ENCODE data around the gene ICE2.
A peak's percentile ranks its signal among the peaks of the same experiment; 100 is the strongest.

Gene ICE2

DNA sequence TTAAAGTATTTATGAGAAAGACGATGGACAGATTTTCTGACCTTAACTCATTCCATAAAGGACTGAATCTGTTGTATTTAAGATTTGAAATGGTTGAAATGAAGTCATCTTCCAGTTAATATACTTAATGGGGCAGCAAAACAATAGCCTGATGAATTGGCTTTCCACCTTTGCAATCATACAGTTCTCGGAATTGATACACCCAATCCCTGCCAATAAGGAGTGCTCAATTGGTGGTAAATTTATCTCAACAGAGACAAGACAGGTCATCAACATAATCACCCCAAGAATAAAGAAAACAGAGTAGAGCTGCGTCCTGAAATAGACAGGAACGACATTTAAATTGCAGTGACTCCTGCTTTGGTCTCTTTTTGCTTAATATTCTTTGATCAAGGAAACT is 92.3 kb downstream of the ICE2 start:
- DNase-seq, result no peak

GRCh38 chr15:60385620-60386552 is 93.1 kb downstream of the ICE2 start:
- DNase-seq, result no peak

GRCh38 chr15:60384526-60385126 is 94.3 kb downstream of the ICE2 start:
- DNase-seq, result no peak

GRCh38 chr15:60384053-60384452 is 94.9 kb downstream of the ICE2 start:
- no peak for DNase-seq

DNA sequence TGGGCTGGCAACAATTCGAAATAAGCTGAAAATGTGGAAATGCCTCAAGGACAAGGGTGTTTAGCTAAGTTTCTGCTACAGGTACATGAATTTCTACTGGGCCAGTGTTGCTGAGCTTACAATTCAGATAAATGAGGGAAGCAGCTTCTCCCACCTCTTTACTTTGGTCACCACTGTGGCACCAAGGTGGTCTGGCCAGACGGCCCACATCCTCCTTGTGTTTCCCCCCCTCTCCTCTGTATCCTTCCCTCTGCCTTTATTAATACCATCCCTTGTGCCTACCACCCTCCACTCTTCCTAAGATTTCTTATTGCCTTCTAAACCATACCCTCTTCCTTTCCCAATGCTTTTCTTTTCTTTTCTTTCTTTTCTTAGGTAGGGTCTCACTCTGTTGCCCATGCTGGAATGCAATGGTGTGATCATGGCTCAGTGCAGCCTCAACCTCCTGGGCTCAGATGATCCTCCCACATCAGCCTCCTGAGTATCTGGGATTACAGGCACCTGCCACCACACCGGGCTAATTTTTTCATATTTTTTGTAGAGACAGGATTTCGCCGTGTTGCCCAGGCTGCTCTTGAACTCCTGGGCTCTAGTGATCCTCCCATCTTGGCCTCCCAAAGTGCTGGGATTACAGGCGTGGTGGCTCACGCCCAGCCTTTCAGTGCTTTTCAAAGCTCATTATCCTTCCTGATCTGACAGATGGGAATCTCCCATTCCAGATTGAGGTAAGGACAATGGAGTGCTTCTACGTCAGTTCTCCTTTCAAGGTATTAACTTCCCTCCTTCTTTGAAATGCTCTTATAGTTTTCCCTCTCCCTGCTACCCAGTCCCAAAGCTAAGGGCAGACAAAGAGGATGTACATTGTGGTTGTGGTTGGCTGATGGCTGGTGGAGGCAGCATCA is 95.9 kb downstream of the ICE2 start:
- no peak for DNase-seq

DNA sequence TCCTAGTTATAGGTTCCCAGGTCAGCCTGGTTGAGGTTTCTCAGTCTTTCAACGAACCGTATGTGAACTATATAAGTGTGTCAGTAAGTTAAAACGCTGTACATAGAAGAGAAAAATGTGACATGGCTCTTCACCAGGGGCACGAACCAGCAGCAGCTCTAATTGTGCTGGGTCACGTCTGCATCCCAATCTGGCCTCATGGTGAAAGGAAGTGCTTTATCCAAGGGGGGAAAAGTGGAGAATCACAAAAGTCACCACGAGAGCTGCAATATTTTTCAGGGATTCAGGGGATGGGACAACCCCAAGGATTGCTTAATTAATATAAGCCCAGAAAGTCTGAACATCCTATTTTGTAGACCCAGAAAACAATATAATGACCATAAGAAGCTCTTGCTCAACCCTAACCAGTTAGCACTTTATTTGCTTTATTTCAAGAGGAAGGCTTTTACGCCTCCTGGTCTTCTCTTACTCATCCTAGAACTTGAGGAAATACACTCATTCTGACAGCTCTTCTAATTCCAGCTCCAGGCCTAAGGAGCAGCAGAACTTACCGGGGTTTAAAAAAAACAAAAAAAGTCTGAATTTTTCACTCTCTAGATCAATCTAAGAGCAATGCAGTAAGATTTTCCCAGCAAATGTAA is 97.7 kb downstream of the ICE2 start:
- no peak for DNase-seq

DNA sequence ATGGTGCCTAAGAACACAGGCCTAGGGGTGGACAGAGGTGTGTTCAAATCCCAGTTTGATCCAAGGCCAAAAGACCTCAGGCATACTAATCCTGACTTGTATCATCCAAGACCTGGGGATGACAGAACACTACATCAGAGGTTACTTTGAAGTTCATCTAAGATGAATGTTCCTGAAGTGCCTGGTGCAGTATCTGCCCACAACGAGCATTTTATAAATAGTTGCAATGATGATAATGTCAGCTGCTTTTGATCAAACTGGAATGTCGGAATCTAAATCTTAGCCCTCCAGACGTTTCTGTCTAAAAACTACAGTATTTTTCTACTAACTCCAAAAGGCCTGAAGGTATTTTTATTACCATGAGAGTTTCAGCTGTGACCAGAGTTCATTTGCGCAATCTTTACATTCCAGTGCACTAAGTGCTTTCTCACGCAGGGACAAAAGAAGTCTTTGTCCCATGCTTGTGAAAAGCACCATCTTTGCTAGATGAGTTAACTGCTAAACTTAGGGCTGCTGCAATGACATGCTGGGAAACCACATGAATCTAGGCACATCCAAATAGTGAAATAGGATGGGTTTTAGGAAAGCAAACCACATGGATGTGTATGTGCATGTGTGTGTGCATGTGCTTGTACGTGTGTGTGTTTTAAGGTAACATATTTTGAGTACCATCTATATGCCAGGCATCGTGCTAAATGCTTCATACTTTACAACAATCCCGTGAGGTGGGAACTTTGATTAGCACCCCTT is 99.2 kb downstream of the ICE2 start:
- no peak for DNase-seq

DNA sequence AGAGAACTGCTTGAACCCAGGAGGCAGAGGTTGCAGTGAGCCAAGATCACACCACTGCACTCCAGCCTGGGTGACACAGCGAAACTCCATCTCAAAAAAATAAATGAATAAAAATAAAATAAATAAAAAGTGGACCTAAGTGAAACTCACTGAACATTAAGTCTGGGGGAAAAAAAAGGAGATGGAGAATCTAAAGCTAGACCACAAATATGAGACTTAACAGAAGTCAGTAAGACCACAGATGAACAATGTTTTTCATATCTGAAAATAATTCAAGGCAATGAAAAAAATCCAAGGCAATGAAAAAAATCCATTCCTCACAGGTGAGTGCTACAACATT is 99.8 kb downstream of the ICE2 start:
- no peak for DNase-seq

GRCh38 chr15:60376677-60377095 is 102.3 kb downstream of the ICE2 start:
- peak; percentile 34 for DNase-seq

DNA sequence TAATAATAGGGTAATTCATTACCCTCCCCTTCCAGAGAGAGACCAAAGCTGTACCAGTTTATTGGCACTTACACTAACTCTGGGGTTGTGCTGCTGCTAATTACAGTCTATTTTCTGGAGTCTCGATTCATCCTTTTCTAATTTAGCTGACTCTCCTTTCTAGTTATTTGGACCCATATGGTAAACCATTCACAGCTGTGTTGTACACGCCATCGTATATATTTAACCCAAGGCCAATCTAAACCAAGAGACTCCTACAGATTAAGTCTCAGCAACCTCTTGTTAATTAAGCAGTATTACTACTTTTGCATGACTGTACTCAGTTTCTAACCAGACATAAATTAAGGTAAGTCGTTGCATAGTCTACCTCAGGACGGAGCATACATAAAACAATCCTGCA is 103.6 kb downstream of the ICE2 start:
- no peak for DNase-seq

- DNase-seq, result peak; percentile 92
Measured at GRCh38 chr15:60374628-60375081, 104.3 kb downstream of the ICE2 start.

- DNase-seq, result no peak
Measured at GRCh38 chr15:60374209-60374608, 104.7 kb downstream of the ICE2 start.

DNA sequence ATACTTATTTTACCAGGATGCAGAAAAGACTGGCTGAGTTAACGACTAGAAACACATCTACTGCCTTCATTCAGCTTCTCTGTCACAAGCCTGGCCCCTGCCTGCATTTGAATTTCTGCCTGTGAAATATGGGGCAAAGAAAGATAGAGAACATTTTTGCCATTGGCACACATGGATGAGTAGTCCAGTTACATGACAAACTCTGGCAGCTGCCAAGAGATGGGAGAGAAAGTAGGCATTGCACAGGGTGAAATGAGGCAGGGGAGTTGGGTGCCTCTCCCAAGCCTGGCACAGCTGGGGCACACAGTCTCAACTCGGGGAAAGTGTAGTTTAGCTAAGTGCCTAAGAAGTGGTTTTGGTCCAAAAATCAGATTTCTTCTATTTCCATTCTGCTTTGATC is 105.2 kb downstream of the ICE2 start:
- DNase-seq, result peak; percentile 36

GRCh38 chr15:60373327-60373726 is 105.6 kb downstream of the ICE2 start:
- DNase-seq, result no peak

- DNase-seq, result no peak
Measured at GRCh38 chr15:60372756-60373155, 106.2 kb downstream of the ICE2 start.

DNA sequence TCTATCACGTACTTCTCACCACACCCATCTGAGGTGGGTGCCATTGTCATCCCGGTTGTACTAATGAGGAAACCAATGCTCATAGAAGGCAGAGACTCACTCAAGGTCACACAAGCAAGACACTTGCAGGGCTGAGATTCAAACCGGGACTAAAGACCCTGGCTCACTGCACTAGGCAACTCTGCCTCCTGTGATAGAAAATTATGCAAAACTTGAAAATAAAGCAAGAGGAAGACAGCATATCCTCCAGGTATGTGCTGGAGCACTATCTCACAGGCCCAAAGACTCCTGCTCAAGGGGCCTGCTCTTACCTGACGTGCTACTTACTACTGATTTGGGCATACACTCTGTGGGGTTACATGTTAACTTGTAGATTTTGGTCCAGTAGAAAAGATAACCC is 106.7 kb downstream of the ICE2 start:
- no peak for DNase-seq

GRCh38 chr15:60371175-60372051 is 107.5 kb downstream of the ICE2 start:
- peak; percentile 57 for DNase-seq

DNA sequence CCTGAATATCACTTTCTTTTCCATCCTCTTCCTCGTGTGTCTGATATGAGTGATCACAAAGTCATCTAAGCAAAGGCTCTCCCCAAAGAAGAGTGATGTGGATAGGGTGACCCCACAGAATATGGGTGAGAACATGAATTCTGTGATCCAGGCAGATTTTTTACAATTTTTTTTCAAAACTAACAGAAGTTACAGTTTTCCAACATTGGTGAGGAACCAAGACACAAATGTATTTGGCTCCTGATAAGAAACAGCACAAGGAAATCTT is 108.1 kb downstream of the ICE2 start:
- no peak for DNase-seq

GRCh38 chr15:60370105-60370868 is 108.7 kb downstream of the ICE2 start:
- no peak for DNase-seq

- DNase-seq, result no peak
Measured at GRCh38 chr15:60369696-60370095, 109.2 kb downstream of the ICE2 start.
